Measurements from ENCODE around the gene BTBD19.
"Not testable (repeated sequence)": the region's sequence is repeated elsewhere in the genome, so short reads cannot be mapped to it uniquely, and the experiment has no call there.

The BTBD19 gene

DNA sequence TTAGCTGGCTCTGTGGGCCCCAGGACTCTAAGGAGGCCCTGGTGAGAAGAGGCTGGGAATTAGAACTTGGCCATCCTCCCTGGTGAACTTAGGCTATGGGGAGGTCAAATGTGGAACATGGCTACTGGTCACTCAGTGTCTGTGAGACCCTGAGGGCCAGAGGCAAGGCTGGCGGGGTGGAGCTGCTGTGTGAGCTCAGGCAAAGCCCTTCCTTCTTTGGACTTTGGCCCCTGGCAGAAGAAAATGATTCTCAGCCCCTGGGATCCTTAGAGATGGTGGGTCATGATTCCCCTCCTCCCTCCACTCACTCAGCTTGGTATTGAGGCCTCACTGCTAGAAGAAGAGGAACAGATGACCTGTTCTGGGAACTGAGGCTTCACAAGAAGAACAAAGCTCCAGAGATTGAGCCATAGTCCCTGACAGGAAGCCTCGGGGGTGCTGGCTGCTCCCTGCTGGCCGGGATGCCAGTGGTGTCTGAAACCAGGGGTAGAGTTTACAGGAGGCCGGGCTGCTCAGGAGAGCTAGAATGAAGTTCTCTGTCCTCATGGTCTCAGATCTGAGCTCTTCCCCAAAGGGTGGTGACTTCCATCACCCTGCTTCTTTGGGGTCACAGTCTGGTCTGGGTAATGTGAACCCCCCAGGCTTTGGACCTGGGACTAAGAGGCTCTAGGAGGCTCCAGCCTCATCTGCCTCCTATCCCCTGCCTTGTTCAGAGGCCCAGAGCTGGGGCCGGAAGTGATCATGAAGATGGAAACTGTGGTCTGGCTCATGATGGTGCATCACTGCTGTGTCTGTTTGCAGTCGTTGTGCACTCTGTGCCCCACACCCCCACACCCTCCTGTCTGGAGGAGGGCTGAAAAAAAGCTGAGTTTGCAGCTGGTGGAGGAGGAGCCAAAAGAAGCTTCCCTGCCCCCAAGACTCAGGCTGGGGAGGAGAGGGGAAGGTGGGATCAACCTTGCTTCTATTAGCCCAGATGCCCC, 905 bp downstream of the BTBD19 start:
- peak; percentile 82 for DNase-seq (ENCODE audit: low read depth)

DNA sequence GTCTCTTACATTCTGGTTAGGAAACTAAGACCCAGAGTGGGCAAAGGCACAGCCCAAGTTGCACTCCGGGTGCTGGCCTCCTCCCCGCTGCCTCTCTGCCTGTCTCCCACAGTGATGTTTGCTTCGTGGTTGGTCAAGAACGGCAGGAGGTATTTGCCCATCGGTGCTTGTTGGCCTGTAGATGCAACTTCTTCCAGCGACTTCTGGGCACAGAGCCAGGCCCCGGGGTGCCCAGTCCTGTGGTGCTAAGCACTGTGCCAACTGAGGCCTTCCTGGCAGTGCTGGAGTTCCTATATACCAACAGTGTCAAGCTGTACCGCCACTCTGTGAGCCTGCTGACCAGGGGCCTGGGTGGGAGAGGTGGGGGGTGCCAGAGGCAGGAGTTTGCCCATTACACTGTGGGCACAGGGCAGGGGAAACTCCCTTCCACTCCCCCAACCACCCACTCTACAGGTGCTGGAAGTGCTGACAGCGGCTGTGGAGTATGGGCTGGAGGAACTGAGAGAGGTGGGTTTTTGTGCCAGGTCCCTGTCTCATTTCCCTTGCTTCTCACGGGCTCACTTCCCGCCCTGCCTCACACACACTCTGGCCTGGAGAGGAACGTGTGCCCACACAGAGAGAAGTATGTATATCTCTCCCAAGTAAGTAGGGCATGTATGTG, 1.9 kb downstream of the BTBD19 start:
- DNase-seq (ENCODE audit: low read depth) = peak; percentile 29

DNA sequence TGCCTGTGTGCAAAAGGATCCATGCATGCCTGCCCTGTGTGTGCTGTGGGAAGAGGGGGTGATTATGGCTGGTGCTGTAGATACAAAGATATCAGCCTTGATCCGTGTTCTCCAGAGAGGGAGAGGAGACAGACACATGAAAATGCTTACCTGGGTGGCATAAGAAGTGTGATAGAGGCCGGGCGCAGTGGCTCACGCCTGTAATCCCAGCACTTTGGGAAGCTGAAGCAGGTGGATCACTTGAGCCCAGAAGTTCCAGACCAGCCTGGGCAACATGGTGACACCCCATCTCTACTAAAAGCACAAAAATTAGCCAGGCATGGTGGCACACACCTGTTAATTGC, 2.4 kb downstream of the BTBD19 start:
- DNase-seq (ENCODE audit: low read depth) = not testable (repeated sequence)

DNA sequence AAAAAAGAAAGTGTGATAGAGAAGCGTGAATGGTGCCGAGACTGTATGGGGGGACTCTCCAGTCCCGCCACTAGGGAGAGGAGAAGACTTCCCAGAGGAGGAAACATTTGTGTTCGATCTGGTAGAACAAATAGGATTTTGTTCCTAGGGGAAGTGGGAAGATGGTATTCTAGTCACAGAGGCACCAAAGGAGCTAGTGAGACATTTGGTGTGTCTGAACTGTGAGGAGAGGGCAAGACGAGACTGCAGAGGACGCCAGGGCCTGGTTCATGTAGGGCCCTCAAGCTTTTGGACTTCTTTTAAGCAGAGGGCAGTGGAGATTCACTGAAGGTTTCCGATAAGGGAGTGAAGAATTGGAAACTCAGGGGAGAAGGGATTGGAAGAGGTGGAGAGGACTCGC, 2.9 kb downstream of the BTBD19 start:
- no peak for DNase-seq (ENCODE audit: low read depth)

DNA sequence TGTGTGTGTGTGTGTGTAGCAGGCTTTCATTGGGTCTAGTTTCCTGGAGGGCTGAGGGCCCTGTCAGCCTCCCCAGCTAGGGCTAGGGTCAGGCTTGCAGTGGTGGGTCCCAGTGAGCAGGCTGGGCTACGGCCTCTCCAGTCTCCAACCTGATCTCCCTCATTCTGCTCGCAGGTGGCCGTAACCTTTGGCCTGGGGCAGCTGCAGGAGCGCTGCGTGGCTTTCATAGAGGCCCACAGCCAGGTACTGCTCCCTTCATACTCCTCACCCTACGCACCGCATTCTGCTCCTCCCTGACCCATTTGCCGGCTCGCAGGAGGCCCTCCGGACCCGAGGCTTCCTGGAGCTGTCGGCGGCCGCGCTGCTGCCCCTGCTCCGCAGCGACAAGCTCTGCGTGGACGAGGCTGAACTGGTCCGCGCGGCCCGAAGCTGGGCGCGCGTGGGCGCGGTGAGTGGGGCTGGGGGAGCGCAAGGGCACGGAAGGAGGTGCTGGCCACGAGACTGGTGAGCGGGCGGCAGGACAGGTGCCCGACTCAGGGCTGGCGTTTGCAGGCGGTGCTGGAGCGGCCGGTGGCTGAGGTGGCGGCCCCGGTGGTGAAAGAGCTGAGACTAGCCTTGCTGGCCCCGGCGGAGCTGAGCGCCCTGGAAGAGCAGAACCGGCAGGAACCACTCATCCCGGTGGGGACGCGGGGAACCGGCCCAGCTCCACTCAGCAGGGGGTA, 4.7 kb downstream of the BTBD19 start:
- no peak for DNase-seq (ENCODE audit: low read depth)

DNA sequence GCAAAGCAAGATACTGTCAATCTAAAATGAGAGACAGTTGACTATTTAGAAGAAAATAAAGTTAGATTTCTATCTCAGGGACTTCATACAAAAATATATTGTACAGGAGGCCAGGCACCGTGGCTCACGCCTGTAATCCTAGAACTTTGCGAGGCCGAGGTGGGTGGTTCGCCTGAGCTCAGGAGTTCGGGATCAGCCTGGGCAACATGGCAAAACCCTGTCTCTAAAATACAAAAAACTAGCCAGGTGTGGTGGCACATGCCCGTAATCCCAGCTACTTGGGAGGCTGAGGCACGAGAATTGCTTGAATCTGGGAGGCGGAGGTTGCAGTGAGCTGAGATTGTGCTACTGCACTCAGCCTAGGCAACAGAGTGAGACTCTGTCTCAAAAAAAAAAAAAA, 7.6 kb downstream of the BTBD19 start:
- not testable (repeated sequence) for DNase-seq (ENCODE audit: low read depth)

DNA sequence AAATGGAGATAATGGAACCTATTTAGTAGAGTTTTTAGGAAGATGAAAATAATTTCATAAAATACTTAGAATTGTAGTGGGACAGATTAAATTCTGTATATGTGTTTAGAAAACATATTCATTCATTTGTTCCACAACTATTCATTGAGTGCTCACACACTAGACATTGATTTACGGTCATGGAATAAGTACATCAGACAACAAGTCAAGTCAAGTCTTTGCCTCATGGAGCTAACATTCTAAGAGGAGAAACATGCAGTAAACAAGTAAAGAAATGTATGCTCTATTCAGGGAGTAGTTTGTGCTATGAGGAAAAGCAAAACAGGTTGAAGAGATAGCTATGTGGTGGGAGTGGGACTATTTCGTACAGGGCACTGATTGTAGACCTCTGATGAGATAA, 9.0 kb downstream of the BTBD19 start:
- DNase-seq (ENCODE audit: low read depth) = no peak

DNA sequence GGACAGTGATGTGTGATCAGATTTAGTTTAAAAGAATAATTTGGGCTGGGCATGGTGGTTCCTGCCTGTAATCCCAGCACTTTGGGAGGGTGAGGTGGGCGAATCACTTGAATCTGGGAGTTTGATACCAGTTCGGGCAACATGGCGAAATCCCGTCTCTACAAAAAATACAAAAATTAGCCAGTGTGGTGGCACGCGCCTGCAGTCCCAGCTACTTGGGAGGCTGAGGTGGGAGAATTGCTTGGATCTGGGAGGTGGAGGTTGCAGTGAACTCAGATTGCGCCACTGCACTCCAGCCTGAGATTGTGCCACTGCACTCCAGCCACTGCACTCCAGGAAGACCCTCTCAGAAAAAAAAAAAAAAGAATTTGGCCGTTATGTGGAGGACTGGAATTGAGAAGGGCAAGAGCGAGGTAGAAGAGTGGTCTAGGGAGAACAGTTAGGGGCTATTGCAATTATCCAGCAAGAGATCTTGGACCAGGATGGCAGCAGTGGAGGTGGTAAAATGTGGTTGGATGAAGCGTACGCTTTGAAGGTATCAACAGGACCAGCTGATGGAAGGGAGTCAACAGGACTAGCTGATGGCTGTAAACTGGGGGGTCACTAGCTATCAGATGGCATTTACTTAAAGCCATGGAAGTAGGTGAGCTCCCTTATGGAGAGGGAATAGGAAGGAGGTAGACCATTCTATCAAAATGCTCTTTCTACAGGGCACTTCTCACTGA, 9.6 kb downstream of the BTBD19 start:
- no peak for DNase-seq (ENCODE audit: low read depth)

DNA sequence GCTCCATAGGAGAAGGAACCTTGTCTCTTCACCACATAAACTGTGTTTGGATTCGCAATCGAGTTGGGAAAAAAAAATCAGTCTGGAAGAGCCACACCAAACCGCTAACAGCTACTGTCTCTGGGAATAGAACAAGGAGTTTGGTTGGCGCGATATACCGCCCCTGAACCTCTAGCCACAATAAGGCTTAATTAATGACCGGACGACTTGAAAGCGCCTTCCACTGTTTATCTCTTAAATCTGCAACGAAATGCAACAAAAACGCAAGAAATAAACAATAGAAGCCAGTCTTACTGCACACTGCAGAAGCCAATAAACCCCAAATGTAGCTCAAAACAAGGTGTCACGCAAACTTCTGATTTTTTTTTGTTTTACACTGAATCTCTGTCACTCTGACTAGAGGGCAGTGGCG, 10.9 kb downstream of the BTBD19 start:
- DNase-seq (ENCODE audit: low read depth) = no peak

DNA sequence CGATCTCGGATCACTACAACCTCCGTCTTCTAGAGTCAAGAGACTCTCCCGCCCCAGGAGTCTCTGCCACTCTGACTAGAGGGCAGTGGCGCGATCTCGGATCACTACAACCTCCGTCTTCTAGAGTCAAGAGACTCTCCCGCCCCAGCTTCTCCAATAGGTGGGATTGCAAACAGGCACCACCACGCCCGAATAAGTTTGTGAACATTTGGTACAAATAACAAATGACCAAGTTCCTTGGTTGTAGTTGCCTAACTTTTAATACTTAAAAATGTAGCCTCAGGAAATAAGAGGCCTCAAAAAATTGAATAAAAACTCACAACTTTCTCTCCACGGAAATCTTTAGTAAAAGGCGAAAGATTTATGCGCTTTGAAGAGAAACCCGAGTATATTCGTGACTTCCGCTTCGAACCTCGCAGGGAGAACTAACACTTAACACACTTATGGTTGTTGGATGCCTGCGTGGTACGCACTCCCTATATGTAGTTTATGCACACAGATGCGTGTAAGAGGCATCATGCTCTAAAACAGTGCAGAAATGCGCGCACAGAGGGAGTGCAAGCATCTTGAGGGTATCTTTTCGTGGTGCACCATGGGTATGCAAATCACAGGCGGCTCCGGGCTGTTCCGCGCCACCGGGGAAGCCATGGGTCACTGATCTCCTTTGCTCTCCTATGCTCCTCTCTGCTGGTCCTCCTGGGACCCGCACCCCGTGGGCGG, 11.4 kb downstream of the BTBD19 start:
- DNase-seq (ENCODE audit: low read depth) = peak; percentile 75

DNA sequence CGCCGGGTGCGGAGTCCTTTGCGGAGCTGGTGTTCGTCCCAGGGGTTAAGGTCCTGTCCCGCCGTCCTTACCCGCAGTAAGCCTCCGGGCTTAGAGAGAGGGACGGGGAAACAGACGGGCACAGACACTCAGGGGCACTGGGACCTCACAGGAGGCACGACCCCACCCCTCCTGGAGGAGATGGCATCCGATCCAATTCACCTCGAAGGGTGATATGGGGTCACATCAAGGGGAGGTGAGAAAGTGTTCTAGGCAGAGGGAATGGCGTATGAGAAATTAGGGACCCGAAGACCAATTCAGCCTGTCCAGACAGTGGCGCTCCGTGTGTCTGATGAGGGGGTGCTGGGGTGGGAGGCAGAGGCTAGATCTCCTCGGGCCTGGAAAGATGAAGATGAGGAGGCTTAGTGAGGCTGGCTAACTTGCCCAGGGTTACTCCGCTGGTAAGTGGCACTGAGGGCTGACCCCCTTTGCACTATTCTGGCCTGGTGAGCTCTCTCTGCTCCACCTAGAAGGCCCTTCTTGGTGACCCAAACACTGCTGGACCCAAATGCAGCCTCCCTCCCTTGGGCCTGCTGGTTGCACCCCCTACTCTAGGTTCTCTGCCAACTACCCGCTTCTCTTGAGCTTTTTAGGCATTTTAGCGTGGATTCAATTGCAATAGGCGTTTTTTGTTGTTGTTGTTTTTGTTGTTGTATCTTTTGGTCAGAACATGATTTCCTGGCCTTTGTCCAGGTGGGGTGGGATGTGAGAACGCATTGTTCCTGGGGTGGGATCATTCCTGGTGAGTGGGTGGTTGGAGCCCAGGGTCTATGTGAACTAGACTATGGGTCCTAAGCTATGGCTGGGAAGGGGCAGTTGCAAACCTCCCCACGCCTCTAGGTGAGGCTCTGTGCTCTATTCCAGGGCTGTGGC, 12.3 kb downstream of the BTBD19 start:
- no peak for DNase-seq (ENCODE audit: low read depth)

DNA sequence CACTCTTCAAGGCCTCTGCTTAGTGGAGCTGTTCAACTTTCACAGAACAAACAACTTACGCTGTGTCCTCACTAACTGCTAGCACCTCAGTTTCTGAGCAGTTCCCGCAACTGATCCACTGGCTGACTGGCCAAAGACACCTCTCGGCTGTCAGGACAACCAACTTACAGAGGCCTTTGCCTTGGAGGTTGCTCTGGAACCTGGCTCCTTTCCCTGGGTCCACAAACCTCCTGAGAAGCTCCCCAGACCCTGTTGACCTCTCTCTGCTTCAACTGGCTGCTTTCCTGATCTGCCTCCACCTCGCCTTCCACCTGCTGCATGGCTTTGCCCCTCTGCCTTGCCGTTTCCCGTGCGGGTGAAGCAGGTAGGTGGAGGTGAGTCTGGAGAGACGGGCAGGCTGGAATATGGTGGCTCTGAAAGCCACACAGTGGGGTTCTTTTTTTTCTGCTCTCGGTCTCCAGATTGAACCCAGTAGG, 13.0 kb downstream of the BTBD19 start:
- DNase-seq (ENCODE audit: low read depth) = no peak

DNA sequence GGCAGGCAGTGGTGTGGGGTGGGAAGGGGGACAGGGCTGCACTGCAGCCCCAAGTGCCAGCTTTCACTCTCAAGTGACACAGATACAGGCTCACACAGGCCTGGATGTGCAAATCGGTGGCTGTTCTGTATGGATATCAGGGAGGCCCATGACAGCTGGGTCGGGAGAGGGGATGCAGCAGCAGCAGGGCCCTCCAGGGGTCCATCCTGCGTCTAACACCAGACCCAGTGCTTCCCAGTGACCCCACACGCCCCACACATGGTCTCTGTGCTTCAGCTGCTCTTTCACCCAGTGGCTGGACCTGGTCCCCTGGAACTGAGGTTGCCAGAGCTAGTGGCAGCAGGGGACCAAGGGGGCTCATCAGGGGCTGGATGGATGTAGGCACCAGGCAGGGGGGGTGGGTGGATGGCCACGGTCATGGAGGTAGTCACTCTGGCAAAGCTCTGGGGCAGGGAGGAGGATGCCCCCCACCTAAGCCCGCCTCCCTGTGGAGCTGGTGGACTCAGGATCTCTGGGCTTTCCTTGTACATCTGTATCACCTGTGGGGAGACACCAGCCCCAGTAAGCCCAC, 13.9 kb downstream of the BTBD19 start:
- DNase-seq (ENCODE audit: low read depth) = no peak

DNA sequence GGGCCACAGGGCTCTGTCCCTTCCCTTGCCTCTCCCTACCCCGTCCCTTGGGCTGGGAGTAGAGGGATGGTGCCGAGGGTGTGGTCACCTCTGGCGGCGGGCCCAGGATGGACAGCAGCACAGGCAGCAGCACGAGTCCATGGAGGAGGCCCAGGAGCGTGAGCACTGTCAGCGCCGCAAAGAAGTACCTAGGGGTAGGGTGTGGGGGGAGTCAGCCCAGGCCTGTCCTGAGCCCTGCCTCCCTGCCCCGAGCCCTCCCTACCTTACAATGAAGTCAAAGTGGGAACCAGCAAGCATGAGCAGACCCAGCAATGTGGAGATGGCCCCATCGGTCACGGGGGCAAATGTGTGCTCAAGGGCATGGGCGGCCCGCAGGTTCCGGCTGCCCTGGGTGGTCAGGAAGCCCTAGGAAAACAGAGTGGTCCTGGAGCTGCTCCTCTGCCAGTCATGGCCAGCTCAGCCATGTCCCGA, 14.7 kb downstream of the BTBD19 start:
- no peak for DNase-seq (ENCODE audit: low read depth)

DNA sequence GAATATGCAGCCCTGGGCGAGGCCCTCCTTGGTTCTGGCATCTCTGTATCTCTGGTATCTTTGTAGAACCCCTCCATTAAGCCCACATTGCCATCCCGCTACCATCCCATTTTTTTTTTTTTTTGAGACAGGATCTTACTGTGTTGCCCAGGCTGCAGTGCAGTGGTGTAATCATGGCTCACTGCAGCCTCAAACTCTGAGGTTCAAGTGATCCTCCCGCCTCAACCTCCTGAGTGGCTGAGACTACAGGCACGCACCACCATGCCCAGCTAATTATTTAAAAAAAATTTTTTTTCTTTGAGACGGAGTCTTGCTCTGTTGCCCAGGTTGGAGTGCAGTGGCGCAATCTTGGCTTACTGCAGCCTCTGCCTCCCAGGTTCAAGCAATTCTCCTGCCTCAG, 16.1 kb downstream of the BTBD19 start:
- not testable (repeated sequence) for DNase-seq (ENCODE audit: low read depth)

DNA sequence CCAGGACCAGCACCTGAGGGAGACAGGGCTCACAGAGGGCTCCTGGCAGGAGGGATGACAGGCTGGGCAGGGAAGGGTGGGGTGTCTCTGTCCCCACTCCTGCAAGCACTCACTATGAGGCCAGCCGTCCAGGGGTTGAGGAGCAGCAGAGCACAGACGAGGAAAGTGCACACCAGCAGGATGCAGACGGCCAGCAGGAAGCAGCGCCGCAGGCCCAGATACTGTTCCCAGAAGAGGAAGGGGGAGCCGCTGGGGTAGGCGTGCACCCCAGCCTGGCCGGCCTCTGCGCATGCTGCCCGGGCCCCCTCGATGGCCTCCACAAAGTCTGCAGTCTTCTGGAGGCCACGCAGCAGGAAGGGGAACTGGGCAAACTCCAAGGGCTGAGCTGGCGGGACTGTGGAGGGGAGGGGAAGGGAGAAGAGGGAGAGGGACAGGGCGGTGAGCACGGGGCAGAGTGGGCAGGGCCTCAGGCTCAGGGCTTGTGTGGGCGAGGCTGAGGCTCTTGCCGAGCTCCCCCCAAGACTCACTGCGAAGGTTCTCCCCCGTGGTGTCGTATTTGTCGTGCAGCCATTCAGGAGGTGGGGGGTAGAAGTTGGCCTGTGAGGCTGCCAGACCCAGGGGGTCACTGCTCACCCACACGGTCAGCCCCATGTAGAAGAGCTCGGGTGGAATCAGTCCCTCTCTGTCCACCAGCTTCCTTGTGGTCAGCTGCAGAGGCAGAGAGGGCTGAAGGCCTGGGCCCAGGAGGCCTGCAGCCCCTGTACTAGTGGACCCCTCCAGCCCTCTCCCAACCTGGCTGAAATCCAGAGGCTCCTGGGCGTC, 18.3 kb downstream of the BTBD19 start:
- no peak for DNase-seq (ENCODE audit: low read depth)

DNA sequence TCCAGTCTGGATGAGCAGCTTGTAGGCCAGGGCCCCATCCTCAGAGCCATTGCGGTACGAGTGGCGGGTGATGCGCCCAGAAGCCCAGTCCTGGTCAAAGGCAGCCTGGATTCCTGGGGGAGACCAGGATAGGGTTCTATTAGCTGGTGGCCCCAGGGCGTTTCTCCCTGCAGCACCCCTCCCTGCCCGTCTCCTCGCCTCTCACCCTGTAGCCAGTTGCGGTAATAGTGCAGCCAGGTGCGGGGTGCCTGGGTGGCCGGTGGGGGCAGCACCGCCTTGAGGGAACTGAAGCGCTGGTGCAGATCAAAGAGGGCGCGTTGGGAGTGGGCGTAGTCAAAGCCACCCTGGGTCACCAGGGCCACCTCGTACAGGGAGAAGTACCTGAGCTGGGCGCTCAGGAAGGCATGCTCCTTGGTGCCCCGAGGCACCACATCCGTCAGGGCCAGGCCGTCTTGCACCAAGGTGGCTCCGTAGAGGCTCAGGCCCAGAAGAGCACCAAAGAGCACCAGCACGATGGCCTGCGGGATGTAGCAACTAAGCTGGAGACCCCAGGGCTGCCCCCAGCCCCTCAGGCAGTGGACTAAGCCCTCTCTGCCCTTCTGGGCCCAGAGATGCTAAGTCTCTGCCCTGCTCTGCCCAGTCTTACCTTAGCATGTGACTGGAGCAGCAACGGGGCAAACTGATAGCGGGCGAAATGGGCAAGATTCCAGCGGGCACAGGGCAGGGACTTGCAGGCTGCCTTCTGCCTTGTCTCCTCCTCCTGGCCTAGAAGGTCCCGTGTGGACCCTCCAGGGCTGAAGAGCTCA, 19.1 kb downstream of the BTBD19 start:
- DNase-seq (ENCODE audit: low read depth) = no peak

All from activated T-cell treated with anti-CD3 and anti-CD28 coated beads for 48 hours (primary cell).